ENCODE results near the gene CASZ1.

CASZ1 gene

DNA sequence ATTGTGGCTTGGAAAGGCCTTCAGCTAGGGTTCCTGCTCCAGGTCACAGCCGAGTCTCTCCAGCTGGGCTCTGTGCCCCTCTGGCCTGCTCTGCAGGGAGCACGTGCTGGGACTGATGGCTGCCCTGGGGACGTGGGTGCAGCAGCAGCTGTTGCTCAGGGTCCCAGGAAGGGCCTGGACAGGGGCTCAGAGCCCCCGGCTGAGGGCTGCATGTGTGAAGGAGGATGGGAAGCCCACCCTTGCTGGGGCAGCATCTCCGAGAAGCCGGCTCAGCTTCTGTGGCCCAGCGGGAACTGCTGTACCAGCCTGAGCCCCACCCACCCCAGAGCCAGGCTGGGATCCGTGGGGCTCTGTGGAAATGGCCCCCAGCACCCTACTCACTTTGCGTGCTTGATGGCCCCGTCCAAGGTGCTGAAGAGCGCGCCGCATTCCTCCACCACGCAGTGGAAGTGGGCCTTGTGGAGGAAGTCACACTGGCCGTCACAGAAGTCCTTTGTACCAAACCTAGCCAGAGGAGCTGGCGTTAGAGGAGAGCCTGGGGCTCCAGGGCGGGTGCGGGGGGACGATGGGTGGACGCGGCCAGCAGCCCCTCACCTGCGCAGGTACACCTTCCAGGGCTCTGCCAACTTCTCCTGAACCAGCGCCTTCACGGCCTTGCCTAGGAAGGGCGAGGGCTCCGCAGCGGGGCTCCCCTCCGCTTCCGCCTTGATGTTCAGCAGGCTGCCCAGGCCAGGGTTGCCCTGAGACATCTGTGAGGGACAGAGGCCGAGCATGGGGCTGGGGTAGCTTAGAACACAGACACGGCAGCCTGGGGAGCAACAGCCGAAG, 147.5 kb downstream of the CASZ1 start:
- Histone ChIP-seq H3K27ac (ENCODE audit: insufficient read depth, low read length, poor library complexity, severe bottlenecking) (no peak overlapping the region), H3K4me1 (ENCODE audit: control insufficient read depth, insufficient read depth, low read length, poor library complexity, severe bottlenecking) (no peaks in the 10 kb centered on the region), H3K9me3 (ENCODE audit: control insufficient read depth, low read length) (no peaks in the 10 kb centered on the region), H3K36me3 (ENCODE audit: control insufficient read depth, insufficient read depth, low read length) (no peaks in the 10 kb centered on the region), H3K4me3 (ENCODE audit: insufficient read depth, low read depth, low read length, poor library complexity, severe bottlenecking) (no peak overlapping the region), H3K27me3 (replicated peaks; ENCODE audit: control insufficient read depth, insufficient read depth, low read length, poor library complexity, severe bottlenecking) (no peaks in the 10 kb centered on the region)
- no peak for DNase-seq

DNA sequence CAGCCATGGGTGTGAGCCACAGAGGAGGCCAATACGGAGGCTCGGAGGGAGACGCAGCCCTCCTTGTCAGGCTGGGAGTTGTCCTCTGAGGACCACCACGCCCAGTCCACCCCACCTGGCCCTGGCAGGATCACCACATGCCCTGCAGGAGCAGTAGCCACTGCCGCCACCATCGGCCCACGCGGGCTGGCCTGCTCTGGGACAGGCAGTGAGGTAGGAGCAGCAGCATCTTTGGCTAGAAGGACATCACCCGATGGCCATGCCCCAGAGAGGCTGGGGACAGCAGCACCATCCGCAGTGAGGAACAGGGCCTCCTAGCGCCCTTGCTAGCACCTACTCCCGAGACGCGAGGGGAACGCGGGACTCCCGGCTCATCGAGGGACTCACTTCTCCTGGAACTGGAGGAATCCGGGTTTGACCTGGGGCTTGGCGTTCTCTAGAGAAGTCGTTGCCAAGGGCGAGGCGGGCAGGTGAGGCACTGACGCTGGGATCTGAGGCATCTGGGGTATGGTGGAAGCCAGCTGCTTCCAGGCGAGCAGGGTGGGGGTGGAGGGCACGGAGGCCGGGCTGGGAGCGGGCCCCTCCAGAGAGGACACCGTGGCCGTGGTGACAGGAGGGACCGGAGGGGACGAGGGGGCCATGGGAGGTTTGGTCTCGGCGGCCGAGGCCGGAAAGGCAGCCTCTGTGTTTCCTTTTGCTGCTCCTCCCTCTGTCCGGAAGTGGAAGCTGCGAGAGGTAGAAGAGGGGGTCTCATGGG, 148.9 kb downstream of the CASZ1 start:
- no peak overlapping the region for H3K4me3 ChIP-seq (ENCODE audit: insufficient read depth, low read depth, low read length, poor library complexity, severe bottlenecking)

DNA sequence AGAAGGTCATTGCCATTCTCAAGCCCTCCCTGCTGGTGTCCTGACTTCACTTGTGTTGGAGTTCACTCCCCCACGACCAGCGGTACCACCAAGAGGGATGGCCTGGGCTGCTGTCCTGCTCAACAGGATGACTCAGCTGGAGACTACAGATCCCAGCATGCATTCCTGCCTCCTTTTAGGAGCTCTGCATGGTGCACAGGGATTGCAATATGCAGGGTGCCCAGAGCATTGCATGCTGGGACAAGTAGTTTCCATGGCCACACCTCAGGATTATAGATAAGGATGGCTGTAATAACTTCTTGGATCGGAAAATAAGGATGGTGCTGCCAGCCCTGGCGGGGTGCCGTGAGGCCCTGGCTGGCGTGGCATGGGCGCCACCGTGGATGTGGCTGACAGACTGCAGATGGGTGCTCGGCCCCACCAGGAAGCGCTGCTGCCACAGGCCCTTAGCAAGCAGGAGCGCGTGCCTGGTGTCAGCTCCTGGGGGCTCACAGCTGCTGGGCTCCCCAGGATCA, 150.0 kb downstream of the CASZ1 start:
- H3K36me3 ChIP-seq (ENCODE audit: control insufficient read depth, insufficient read depth, low read length), result no peaks in the 10 kb centered on the region
- H3K9me3 ChIP-seq (ENCODE audit: control insufficient read depth, low read length), result no peaks in the 10 kb centered on the region
- H3K27ac ChIP-seq (ENCODE audit: insufficient read depth, low read length, poor library complexity, severe bottlenecking), result no peak overlapping the region
- DNase-seq, result no peak
- no peak overlapping the region for H3K4me3 ChIP-seq (ENCODE audit: insufficient read depth, low read depth, low read length, poor library complexity, severe bottlenecking)
- H3K4me1 ChIP-seq (ENCODE audit: control insufficient read depth, insufficient read depth, low read length, poor library complexity, severe bottlenecking), result no peaks in the 10 kb centered on the region
- H3K27me3 ChIP-seq (replicated peaks; ENCODE audit: control insufficient read depth, insufficient read depth, low read length, poor library complexity, severe bottlenecking), result no peaks in the 10 kb centered on the region

More for the DNA sequence above, 148.9 kb downstream of the CASZ1 start:
- no peaks in the 10 kb centered on the region for H3K4me1 ChIP-seq (ENCODE audit: control insufficient read depth, insufficient read depth, low read length, poor library complexity, severe bottlenecking)
- no peak for DNase-seq
- H3K27me3 ChIP-seq (replicated peaks; ENCODE audit: control insufficient read depth, insufficient read depth, low read length, poor library complexity, severe bottlenecking), result no peaks in the 10 kb centered on the region
- H3K9me3 ChIP-seq (ENCODE audit: control insufficient read depth, low read length), result no peaks in the 10 kb centered on the region
- no peaks in the 10 kb centered on the region for H3K36me3 ChIP-seq (ENCODE audit: control insufficient read depth, insufficient read depth, low read length)
- H3K27ac ChIP-seq (ENCODE audit: insufficient read depth, low read length, poor library complexity, severe bottlenecking), result no peak overlapping the region

DNA sequence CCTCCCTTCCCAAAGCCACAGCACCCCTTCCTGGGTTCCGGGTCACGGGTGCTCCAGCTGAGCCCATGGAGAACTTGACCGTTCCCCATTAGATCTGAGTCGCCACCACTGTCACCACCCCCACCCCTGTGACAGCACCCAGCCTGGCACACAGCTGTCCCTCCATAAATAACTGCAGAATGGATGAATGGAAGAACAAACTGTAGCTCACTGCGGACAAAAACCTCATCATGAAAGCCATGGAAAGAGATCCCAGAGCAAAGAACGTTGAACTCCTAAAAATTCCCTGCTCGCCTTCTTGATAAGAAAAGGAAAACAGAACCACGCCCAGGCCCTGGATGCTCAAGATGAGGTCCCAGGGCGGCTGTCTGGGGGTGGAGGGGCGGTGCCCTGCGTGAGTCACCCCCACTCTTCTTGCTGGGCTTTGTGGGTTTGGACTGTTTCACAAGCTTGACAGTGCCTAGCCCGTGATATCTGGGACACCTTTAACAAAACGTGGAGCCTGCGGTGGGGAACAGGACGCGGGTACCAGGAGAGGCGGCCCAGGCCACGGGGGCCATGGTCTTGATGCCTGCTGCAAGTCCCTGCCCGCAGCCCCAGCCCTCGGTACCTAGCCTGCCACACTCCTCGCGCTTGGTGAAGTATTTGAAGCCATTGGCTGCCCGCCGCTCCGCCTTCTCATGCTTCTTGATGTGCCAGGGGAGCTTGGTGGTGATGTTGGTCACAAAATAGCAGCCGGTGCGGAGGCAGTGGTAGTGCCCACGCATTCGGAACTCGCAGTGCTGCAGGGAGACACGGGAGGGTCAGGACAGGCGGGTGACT, 151.9 kb downstream of the CASZ1 start:
- Histone ChIP-seq H3K4me1 (ENCODE audit: control insufficient read depth, insufficient read depth, low read length, poor library complexity, severe bottlenecking) (no peaks in the 10 kb centered on the region), H3K27me3 (replicated peaks; ENCODE audit: control insufficient read depth, insufficient read depth, low read length, poor library complexity, severe bottlenecking) (no peaks in the 10 kb centered on the region), H3K36me3 (ENCODE audit: control insufficient read depth, insufficient read depth, low read length) (no peaks in the 10 kb centered on the region), H3K4me3 (ENCODE audit: insufficient read depth, low read depth, low read length, poor library complexity, severe bottlenecking) (no peak overlapping the region), H3K9me3 (ENCODE audit: control insufficient read depth, low read length) (no peaks in the 10 kb centered on the region), H3K27ac (ENCODE audit: insufficient read depth, low read length, poor library complexity, severe bottlenecking) (no peak overlapping the region)
- no peak for DNase-seq

DNA sequence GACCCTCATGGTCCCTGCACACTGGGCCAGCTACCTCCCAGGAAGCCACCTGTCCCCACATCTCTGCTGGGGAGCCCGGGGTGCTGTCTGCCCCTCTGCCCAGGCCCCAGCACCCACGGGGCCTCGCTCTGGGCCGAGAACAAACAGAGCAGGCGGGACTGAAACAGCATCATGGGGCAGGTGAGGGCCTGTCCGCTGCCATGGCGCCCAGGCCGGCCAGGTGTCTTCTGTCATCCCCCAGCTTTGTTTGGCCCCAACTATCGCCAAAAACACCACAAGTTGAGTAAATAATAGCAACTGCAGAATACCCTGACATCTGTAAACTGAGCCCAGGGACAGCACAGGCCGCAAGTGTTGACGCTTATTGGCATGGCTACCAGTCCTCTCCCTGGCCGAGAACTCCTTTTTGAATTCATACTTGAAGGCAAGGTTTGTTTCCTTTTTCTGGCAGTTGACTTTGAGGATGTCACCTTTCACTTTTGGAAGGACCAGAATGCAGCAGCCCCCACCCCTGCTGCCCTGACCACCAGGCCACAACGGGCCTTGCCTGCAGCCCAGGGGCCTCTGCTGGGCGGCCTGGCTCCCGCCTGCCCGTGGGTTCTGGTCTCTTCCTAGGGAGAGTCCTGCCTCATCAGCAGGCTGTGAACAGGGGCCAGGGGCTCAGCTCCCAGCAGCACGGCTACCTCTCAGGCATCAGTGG, 152.7 kb downstream of the CASZ1 start:
- Histone ChIP-seq H3K27me3 (replicated peaks; ENCODE audit: control insufficient read depth, insufficient read depth, low read length, poor library complexity, severe bottlenecking) (no peaks in the 10 kb centered on the region), H3K4me3 (ENCODE audit: insufficient read depth, low read depth, low read length, poor library complexity, severe bottlenecking) (no peak overlapping the region), H3K4me1 (ENCODE audit: control insufficient read depth, insufficient read depth, low read length, poor library complexity, severe bottlenecking) (no peaks in the 10 kb centered on the region), H3K27ac (ENCODE audit: insufficient read depth, low read length, poor library complexity, severe bottlenecking) (no peak overlapping the region), H3K36me3 (ENCODE audit: control insufficient read depth, insufficient read depth, low read length) (no peaks in the 10 kb centered on the region), H3K9me3 (ENCODE audit: control insufficient read depth, low read length) (no peaks in the 10 kb centered on the region)
- no peak for DNase-seq

DNA sequence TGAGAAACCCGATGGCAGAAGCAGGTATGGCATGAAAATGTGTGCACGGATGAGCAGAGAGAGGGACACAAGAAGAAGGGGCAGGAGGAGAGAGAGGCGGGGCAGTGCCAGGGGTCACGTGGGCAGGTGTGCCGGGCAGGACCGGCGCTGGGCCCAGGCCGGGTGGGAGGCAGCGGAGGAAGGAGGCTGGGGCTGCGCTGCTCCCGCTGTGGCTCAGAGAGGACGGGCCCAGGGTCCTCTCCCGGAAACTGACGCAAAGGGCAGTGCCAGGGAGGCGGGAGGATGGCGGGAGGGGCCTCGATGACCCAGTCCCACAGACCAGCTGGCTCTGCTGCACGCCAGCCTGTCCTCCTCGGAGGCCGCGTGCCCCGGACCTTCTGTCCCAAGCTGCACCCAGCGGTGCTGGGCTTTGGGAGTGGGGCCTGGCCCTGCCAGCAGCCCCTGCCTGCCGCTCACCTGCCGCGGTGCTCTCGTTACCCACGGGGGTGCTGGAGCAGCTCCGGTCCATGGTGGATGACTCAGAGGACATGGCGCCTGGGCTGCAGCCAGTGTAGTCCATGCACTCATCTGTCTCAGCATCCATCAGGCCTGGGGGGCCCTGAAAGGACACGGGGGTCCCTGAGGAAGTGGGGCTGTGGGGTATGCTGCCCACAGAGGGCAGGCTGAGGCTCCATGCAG, 153.9 kb downstream of the CASZ1 start:
- Histone ChIP-seq H3K4me3 (ENCODE audit: insufficient read depth, low read depth, low read length, poor library complexity, severe bottlenecking) (no peak overlapping the region), H3K27ac (ENCODE audit: insufficient read depth, low read length, poor library complexity, severe bottlenecking) (no peak overlapping the region), H3K36me3 (ENCODE audit: control insufficient read depth, insufficient read depth, low read length) (no peaks in the 10 kb centered on the region), H3K27me3 (replicated peaks; ENCODE audit: control insufficient read depth, insufficient read depth, low read length, poor library complexity, severe bottlenecking) (no peaks in the 10 kb centered on the region), H3K9me3 (ENCODE audit: control insufficient read depth, low read length) (no peaks in the 10 kb centered on the region), H3K4me1 (ENCODE audit: control insufficient read depth, insufficient read depth, low read length, poor library complexity, severe bottlenecking) (peaks cover 5% of the 10 kb centered on the region)
- no peak for DNase-seq

DNA sequence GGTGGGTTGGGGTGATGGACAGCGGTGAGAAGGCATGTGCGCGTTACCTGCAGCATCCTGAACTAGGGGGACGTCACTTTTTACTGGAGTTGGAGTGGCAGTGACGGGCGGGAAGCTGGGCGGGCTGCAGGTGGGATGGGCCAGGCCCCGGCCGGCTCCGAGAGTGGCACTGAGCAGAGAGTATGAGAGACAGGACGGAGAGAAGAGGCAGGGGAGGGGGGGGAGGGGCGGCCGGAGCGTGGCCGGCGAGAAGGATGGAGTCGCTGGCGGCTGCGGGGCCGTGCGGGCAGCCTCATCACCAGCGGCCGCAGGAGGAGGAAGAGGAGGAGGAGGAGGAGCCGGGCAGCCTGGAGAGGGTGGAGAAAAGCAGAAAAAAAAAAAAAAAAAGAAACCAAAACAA, 154.5 kb downstream of the CASZ1 start:
- H3K4me3 ChIP-seq (ENCODE audit: insufficient read depth, low read depth, low read length, poor library complexity, severe bottlenecking), result no peak overlapping the region
- H3K27me3 ChIP-seq (replicated peaks; ENCODE audit: control insufficient read depth, insufficient read depth, low read length, poor library complexity, severe bottlenecking), result no peaks in the 10 kb centered on the region
- no peak for DNase-seq
- H3K4me1 ChIP-seq (ENCODE audit: control insufficient read depth, insufficient read depth, low read length, poor library complexity, severe bottlenecking), result peaks cover 5% of the 10 kb centered on the region
- H3K36me3 ChIP-seq (ENCODE audit: control insufficient read depth, insufficient read depth, low read length), result no peaks in the 10 kb centered on the region
- H3K27ac ChIP-seq (ENCODE audit: insufficient read depth, low read length, poor library complexity, severe bottlenecking), result no peak overlapping the region
- no peaks in the 10 kb centered on the region for H3K9me3 ChIP-seq (ENCODE audit: control insufficient read depth, low read length)

DNA sequence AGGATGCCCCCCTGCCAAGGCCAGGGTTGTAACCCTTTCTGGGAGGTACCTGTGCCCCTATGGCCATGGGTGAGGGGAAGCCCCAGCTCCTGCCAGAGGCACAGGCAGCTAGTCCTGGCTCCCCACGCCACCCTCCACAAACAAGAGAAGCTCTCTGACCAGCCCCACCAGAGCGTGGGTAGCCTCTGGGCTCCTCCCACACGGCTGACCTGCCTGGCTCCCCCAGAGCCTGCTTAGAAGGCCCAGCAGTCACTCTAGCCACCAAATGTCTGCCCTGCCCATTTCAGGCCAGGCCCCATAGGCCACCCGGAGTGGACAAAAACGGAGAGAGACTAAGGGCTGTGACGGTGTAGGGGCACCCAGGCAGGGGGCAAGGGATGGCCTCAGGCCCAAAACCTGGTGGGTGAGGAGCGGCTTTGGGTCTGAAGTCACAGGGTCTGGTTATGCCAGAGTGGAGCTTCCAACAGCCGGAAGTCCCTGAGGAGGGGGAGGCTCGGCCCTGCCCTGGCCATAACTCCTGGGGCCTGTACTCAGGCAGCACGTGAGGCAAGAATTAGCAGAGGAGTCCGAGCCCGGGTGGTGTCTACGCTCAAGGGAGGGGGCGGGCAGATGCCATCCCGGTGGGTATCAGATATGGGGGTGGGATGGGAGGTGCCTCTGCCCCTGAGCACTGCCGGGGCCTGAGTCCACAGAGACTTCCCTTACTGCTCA, 155.4 kb downstream of the CASZ1 start:
- Histone ChIP-seq H3K27me3 (replicated peaks; ENCODE audit: control insufficient read depth, insufficient read depth, low read length, poor library complexity, severe bottlenecking) (no peaks in the 10 kb centered on the region), H3K9me3 (ENCODE audit: control insufficient read depth, low read length) (no peaks in the 10 kb centered on the region), H3K36me3 (ENCODE audit: control insufficient read depth, insufficient read depth, low read length) (no peaks in the 10 kb centered on the region), H3K4me1 (ENCODE audit: control insufficient read depth, insufficient read depth, low read length, poor library complexity, severe bottlenecking) (peaks cover 5% of the 10 kb centered on the region), H3K27ac (ENCODE audit: insufficient read depth, low read length, poor library complexity, severe bottlenecking) (no peak overlapping the region), H3K4me3 (ENCODE audit: insufficient read depth, low read depth, low read length, poor library complexity, severe bottlenecking) (no peak overlapping the region)
- no peak for DNase-seq

Measured in effector memory CD4-positive, alpha-beta T cell (primary cell).